HG02763 (cell line): ENCODE results near the gene CYP11A1.

Experiments used
- ATAC-seq: cut with Tn5 transposase; IDR thresholded peaks from one replicate; pipeline ENCODE4 v1.9.1; 2021; ENCODE audit warnings: mild to moderate bottlenecking, moderate library complexity; ENCODE audit not compliant: unreplicated experiment

Gene CYP11A1

DNA sequence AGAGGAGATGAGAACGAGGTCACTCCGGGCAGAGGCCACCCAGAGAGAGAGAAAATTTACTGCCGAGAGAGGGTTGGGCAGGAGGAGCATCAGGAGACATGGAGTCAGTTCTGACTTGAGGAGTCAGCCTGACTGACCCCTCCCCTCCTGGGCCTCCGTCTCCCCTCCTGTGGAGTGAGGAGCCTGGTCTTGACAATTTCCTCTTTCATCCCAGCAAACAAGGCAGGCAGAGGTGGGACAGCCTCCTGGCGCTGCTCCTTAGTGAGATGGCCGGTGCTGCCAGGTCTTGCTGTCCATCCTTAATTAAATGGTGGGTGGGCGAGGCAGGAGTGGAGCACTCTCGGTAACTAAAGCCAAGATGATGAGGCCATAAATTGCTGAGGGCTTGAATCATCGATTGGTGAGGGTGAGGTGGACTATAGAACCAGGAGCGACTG lies 60.6 kb downstream of the CYP11A1 start:
- no peak for ATAC-seq

DNA sequence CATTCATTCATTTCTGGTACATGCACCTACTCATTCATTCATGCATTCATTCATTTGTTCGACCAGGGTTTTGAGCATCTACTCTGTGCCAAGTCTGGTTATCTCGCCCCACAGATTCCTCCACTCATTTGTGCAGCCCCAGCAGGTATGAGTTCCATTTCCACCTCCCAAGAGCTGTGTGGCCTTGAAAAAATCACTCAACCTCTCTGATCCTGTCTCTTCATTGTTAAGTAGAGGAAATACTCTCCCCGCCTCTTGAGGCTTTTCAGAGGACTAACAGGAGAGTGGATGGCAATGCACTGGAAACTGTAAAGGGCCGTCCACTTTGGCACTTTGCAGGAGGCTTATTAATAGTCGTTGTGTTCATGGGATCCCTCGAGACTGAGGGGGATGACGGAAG lies 61.8 kb downstream of the CYP11A1 start:
- no peak for ATAC-seq

DNA sequence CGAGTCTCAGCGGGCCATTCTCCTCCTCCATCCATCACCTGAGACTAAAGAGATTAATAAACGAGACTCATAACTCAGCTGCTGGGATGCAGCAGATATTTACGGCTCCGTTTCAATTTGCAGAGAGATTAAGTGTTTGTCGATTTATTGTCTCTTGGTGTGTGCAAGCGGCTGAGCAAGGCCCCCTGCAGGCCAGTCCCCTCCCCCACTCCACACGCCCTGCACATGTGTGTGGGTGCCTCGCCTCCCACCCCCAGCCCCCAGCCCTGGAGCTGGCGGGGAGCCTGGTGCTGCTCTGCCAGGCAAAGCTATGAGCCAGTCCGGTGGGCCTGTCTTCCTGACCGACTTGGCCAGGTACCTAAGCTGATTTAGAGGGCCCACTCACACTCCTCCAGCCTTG lies 63.0 kb downstream of the CYP11A1 start:
- no peak for ATAC-seq

DNA sequence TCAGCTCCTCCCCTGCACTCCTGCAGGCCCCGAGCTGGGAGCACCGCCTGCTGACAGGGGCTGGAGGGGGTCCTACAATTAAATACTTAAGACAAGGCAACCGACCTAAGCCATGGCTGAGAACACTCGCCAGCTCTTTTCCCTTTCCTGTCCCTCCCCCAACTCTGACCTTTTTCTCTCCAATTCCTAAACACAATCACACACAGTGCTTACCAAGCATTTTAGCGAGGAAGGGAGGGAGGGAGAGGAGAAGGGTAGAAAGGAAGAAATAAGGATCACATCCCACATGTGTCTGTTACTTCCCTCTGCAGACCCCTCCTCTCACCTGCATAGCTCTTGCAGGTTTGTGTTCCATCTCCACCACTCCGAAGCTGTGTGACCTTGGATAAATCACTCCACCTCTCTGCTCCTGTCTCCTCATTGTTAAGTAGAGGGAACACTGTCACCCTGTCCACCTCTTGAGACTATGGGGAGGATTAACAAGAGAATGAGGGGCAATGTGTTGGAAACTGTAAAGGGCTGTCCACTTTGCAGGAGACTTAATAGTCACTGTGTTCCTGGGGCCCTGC lies 63.6 kb downstream of the CYP11A1 start:
- ATAC-seq: no peak

DNA sequence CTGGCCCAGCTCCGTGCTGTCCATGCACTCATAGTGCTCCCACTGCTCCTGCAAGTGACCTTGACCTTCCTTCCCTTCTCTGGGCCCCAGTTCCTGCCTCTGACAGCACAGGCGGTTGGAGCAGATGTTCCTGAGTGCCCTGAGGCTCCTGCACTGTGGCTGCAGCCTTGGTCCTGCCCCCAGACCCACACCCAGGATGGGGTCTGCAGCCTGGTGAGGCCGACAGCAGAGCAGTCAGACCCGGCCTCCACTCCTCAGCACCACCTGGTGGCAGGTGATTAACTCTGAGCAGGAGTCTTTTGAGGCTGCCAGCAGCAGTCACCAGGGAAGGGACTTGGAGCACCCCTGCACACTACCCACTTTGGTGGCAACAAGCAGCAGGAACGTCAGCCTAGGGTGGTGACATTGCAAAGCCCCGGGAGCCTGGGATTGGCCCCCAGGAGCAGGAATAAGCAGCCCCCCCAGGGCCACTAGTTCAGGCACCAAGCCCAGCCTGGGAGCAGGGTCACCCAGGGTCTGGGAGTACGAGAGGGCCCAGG lies 64.6 kb downstream of the CYP11A1 start:
- ATAC-seq: no peak

DNA sequence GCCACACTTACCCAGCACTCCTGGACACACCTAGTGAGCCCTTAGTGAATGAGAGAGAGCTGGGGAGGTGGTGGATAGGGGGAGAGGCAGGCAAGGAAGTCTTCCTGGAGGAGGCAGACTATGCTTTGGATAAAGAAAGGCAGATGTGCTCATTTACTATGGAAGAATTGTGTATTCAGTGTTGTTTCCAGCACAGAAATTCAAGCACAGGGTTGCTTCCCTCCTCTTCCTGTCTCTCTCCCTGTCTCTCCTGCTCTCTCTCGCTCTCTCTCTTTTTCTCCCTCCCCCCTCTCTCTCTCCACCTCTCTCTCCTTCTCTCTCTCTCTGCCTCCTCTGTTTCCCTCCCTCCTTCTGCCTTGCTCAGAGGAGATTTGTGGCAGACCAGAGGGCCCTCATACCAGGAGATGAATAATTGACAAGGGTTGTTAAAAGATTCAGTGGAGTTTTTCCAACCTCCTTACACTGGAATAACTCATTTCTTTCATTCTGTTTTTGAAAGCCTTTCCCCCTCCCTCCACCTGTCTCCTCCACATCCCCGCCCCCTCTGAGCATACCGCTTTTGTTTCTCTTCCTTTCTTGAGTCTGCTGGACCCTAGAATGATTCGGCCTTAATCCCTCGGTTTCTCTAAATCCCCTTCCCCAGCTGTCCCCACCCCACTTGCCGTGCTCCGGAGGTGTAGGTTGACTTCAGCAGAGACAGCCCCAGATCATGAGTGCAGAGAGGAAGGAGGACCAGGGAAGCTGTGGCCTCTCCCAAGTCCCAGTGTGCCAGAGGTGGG lies 65.7 kb downstream of the CYP11A1 start:
- ATAC-seq: no peak

DNA sequence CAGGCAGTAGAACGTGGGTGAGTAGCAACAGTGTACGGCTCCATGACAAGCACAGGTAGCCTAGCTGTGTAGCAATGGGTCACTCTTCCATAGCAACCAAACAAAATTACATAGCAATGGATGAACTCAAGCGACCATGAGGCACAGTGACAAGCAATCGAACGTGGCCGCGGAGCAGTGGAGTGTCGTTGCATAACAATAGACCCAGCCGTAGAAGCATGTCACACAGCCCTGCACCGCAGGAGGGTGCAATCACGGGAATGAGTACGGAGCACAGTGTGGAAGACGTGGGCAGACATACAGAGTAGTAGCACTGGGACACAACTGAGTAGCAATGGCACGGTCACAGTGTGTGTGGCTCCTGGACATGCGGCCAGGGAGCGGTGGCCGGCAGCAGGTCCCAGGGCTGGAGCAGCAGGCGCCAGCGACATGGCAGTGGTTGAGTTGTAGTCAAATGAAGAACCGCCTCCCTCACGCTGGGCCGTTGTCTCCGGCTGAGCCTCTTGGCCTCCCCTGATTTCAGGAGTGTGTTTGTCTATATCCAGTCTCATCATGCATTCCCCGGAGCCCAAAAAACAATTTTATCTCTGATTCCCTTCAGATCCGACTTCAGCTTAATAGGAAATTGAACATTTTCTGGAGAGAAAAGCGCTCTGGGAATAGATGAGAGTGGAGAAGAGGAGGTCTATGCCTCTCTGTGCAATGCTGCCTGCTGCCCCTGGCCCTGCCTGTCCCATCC lies 67.2 kb downstream of the CYP11A1 start:
- no peak for ATAC-seq

DNA sequence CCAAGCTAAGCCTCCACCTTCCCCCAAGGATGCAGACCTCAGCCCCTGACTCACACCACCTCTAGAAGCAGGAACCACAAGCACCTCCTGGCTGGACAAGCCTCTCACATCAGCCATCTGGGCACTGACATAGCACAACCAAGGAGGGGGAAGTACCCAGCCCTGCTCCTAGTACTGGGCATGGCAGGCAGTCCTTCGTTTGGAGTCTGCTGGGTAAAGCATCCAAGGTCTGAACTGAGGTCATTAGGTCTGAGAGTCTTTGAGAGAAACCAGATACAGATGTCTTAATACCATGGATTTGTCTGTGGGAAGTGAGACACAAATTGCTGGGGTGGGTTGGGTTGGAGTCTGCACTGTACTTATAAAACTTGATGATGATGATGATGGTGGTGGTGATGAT lies 69.6 kb downstream of the CYP11A1 start:
- no peak for ATAC-seq

DNA sequence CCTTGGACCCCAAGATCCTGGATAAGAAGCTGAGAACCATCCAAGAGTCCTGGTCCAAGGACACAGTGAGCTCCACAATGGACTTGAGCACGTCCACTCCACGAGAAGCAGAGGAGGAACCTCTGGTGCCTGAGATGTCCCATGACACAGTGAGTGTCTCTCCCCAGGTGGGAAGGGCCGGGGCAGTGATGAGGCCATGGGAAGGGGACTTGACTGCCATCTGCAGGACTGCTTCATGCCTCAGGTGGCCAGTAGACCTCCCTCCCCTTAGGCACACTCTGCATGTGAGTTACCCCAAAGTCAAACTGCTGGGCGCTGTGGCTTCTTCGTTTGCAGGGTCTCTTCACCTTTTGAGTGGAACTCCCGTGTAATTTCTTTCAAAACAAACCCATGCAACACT lies 71.6 kb downstream of the CYP11A1 start:
- no peak for ATAC-seq

DNA sequence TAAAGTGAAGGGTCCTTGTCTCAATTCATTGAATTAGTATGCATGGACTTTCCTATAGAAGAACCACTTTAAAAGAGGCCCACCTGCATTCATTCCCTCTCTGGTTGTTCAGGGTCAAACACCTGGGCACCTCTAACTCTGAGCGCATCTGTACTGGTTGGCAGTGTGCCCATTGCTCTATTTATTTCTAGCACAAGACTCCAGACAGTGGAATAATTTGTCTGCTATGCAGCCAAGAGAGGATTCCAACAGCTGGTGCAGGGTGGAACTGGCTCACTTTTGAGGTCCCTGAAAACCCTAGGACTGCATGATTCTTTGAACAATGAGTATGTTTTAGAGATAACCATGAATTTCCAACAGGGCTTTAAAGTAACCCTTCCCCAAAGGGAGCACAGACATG lies 73.4 kb downstream of the CYP11A1 start:
- ATAC-seq: no peak

DNA sequence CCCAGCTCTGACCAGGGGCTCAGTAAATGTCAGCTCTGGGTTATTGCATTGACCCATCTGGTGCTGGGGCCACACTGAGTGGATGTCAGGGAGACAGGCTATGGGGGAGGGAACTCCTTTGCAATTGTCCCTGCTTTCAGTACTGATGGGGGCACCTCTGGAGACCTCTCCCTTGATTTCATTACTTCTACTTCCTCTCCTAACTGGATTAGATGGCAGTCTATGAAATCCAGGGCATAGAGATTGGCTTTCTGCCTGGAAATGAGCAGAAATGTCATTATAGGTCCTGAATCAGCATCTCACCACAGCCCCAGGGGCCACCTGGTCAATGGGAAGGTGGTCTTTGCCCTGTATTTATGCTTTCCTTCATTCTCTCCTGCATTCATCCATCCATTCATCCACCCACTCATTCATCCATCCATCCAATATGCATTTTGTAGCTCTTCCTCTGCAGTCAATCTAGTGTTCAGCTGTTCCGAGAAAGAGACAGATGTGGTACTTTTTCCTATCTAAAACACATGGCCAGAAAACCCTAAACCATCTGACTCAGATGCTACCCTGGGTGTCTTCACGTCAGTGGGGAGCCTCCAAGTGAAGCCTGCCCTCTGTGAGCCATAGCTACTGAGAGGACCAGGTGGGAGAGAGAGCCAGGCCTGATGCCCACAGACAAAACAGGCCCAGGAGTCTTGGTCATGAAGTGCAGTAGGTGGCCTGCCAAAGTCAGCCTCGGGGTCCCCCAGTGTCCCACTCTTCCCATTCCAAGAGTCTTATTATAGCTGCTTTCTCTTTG lies 74.2 kb downstream of the CYP11A1 start:
- ATAC-seq: no peak

DNA sequence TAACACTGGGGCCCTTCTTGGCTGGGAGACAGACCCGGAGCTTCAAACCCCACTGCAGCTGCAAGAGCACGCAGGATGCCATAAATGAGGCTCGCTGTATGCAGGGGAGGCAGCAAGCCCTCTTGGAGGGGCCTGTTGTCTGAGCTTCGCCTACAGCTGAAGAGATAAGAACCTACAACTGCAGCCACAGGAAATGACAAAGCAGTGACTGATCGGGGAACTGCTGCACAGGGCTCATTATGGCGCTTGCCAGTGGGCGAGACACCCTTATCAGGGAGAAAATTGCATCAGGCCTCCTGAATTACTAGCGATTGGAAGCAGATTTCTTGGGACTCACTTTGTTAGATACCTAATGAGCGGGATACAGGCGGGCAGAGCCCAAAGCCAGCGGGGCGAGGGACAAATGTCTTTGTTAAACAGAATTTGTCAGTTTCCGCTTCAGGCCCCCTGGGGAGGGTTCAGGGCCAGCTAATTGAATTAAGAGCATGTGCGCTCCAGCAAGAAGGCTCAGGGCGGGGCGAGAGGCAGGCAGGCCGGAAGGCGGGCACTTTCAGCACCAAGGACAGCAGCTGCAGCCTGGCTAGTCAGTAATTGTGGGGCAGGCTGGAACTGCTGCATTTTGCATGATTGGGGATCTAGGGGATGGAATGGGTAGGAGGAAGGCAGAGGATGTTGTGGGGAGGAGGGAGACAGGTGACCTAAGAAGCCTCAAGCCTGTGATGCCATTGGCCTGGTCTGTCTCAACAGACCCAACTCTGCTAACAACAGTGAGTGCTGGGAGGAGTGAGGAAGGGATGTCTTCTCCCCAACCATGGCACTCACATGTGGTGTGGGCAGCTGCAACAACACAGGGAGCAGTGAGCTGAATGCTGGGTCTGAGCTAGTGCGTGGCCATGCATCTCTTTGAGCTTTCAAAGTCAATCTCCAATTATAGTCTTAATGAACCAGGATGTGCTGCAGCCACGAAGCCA lies 76.1 kb downstream of the CYP11A1 start:
- ATAC-seq: no peak

DNA sequence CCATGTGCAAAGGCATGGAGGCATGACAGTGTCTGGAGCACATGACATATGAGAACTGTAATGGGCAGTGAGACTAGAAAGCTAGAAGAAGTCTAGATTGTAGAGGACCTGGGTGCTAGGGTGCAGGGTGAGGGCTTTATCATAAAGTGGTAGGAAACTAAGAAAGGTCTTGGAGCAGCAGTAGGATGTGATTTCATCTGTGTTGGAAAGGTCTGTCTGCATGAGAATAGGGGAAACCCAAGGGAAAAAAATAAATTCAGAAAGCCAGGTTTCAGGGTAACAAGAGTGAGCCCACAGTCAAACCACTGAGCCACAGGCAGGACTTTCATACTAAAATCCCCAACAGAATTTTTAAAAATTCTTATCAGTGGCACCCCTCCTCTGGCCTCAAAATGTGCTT lies 76.8 kb downstream of the CYP11A1 start:
- no peak for ATAC-seq

DNA sequence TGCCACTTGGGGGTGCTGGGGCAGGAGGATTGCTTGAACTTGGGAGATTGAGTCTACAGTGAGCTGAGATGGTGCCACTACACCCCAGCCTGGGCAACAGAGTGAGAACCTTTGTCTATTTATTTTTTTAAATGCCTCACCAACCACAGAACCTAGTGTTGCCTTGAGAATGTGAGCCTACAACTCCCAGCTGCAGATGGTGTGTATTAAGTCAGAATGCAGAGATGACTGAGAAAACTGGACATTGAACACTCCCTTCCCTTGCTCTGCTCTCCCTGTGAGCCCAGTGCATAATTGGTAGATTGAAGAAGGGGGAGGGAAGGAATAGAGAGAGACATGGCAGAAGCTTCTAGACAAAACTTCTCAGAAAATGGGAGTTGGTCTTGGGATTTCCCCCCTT lies 77.8 kb downstream of the CYP11A1 start:
- ATAC-seq: no peak
